ENCODE measurements around the gene GPX2. TPM values are rescaled to one million over a fixed set of nuclear protein-coding genes. Genes with fewer than 3 reads are reported as not detected.

GPX2 gene
- total and polyA plus RNA-seq, 2 of the 8 experiments (the other 6 are each of a cell fraction or from before 2014, with no cell fraction given), result 0.30 to 0.89 TPM

GRCh38 chr14:64946310-64947045 lies 3.9 kb upstream of the GPX2 start:
- FAIRE-seq, result no peak
- no peak for TF ChIP-seq KDM1A (IDR thresholded peaks at IDR 0.05; ENCODE audit: borderline replicate concordance, low read length)
- no peak for TF ChIP-seq ZNF274 (IDR thresholded peaks at IDR 0.05; ENCODE audit: borderline replicate concordance, extremely low read depth, low read length)
- TF ChIP-seq E2F6 (IDR thresholded peaks at IDR 0.05), result no peak
- TF ChIP-seq CTCF (IDR thresholded peaks at IDR 0.05; ENCODE audit: control extremely low read depth in 1 of 3, insufficient read depth in 1 of 3, low read depth in 1 of 3, low read length in 3 of 3), result no peak
- TF ChIP-seq HDAC2 (IDR thresholded peaks at IDR 0.05; ENCODE audit: borderline replicate concordance in 1 of 2, low read depth in 2 of 2, low read length in 2 of 2), result no peak
- TF ChIP-seq SUZ12 (IDR thresholded peaks at IDR 0.05; ENCODE audit: low read length), result no peak
- no peak for TF ChIP-seq CTBP2 (IDR thresholded peaks at IDR 0.05; ENCODE audit: borderline replicate concordance, insufficient read depth, insufficient read length, low read length)
- TF ChIP-seq HDAC6 (IDR thresholded peaks at IDR 0.05; ENCODE audit: low read depth, low read length), result no peak

More at GRCh38 chr14:64946310-64947045, 3.9 kb upstream of the GPX2 start:
- H3K27ac ChIP-seq (ENCODE audit: low read depth, low read length), result no peak overlapping the region
- no peak overlapping the region for H2BK20ac ChIP-seq (ENCODE audit: low read length)
- H2AFZ ChIP-seq (ENCODE audit: low read length), result no peak overlapping the region
- no peak overlapping the region for H2BK120ac ChIP-seq (replicated peaks; ENCODE audit: low read depth, low read length)
- H3K18ac ChIP-seq (ENCODE audit: extremely low read depth, low read length), result no peak overlapping the region
- H2BK12ac ChIP-seq (ENCODE audit: low read depth, low read length), result no peak overlapping the region
- H3K79me2 ChIP-seq (ENCODE audit: control insufficient read depth in 1 of 2, insufficient read depth in 2 of 2, low read length in 2 of 2), result no peaks in the 10 kb centered on the region
- H3K36me3 ChIP-seq (ENCODE audit: control insufficient read depth in 2 of 4, insufficient read depth in 4 of 4, low read length in 3 of 4), result peaks cover 2 to 37% (median 9%) of the 10 kb centered on the region in 4 experiments; a peak in 4 of 8 replicates
- no peak overlapping the region for H2BK15ac ChIP-seq (ENCODE audit: low read length)
- no peak overlapping the region for H2BK5ac ChIP-seq (ENCODE audit: low read depth, low read length)
- H4K5ac ChIP-seq (ENCODE audit: insufficient read length, low read depth, low read length), result no peak overlapping the region
- no peak overlapping the region for H4K91ac ChIP-seq (replicated peaks; ENCODE audit: insufficient read length, low read length)
- H3K4me3 ChIP-seq (ENCODE audit: extremely low read depth in 1 of 4, insufficient read depth in 2 of 4, low read depth in 3 of 4, low read length in 4 of 4), result no peak overlapping the region
- H3K9ac ChIP-seq (replicated peaks in 1 of 4; ENCODE audit: extremely low read depth in 1 of 4, low read depth in 3 of 4, low read length in 3 of 4), result no peak overlapping the region
- no peak overlapping the region for H3K4me2 ChIP-seq (ENCODE audit: insufficient read depth in 1 of 2, low read depth in 2 of 2, low read length in 2 of 2)
- H3K9me3 ChIP-seq (ENCODE audit: insufficient read depth in 2 of 2, low read depth in 1 of 2, low read length in 1 of 2), result no peaks in the 10 kb centered on the region
- no peak overlapping the region for H2AK5ac ChIP-seq (ENCODE audit: low read depth, low read length)
- no peaks in the 10 kb centered on the region for H4K20me1 ChIP-seq (replicated peaks in 1 of 2; ENCODE audit: control insufficient read depth in 1 of 2, insufficient read depth in 2 of 2, low read length in 2 of 2)
- H3K23me2 ChIP-seq (ENCODE audit: low read depth, low read length), result no peaks in the 10 kb centered on the region
- WGBS, 2 experiments (ENCODE audit: extremely low coverage in 1 of 2, insufficient coverage in 1 of 2, insufficient read length in 1 of 2, insufficient replicate concordance in 2 of 2, low coverage in 1 of 2, low lambda C conversion rate in 2 of 2, missing lambda C conversion rate in 1 of 2), result 97% methylated on average over 6 of the region's 6 CpGs; no CpG with 5 or more reads in 1 of the 2 experiments
- no peak overlapping the region for H3K23ac ChIP-seq (ENCODE audit: insufficient read length)
- ChIA-PET CTCF (ENCODE audit: partially characterized antibody) (interaction anchor here (0.6 to 3.4 kb wide), 9 partner anchors 8 to 105 kb away, joined by 3 to 16 read pairs (median 3); no protein-coding TSS in a partner anchor), POLR2A (ENCODE audit: partially characterized antibody) (interaction anchor here (0.9 to 2.8 kb wide), 3 partner anchors 11 to 24 kb away, joined by 3 to 9 read pairs (median 3); no protein-coding TSS in a partner anchor)
- no peak overlapping the region for H3K56ac ChIP-seq (replicated peaks; ENCODE audit: insufficient read length, low read depth, low read length)
- no peak overlapping the region for H3K14ac ChIP-seq (ENCODE audit: insufficient read length)
- peaks cover 0 to 8% (median 2%) of the 10 kb centered on the region in 4 experiments; a peak in 4 of 7 replicates for H3K4me1 ChIP-seq (replicated peaks in 1 of 4; ENCODE audit: control insufficient read depth in 3 of 4, insufficient read depth in 4 of 4, low read length in 3 of 4)
- no peak overlapping the region for H3K4ac ChIP-seq (replicated peaks; ENCODE audit: insufficient read length, low read depth, low read length)
- H3K79me1 ChIP-seq (ENCODE audit: low read depth, low read length), result no peaks in the 10 kb centered on the region
- DNase-seq (ENCODE audit: low read depth in 1 of 2, low spot score in 2 of 2), result no peak
- no peaks in the 10 kb centered on the region for H3K27me3 ChIP-seq (replicated peaks in 1 of 4; ENCODE audit: control insufficient read depth in 3 of 4, extremely low read depth in 1 of 4, insufficient read depth in 3 of 4, low read length in 3 of 4)
- H4K8ac ChIP-seq (ENCODE audit: extremely low read depth, insufficient read depth, low read length), result no peak overlapping the region
